OCI-LY7 (cell line): ENCODE data around the gene HMOX2. TPM values are rescaled to one million over a fixed set of nuclear protein-coding genes. Genes with fewer than 3 reads are reported as not detected.

Source experiments
- BruUV-seq: library from RNA; stranded (reverse); fragments of 400-500 nt; replicated peaks from 2 replicates; lab custom pipeline; 2021; lab: Mats Ljungman, UMichigan
- CTCF ChIA-PET: fragments of 300-600 bp; sonication (Branson Sonifier 250); formaldehyde crosslinking; loops from one replicate; lab custom pipeline; 2022; ENCODE audit warnings: antibody characterized with exemption; ENCODE audit not compliant: unreplicated experiment; lab: Charles Lee
- POLR2A ChIA-PET: fragments of 300-600 bp; sonication (Branson Sonifier 250); formaldehyde crosslinking; loops from one replicate; lab custom pipeline; 2022; ENCODE audit warnings: antibody characterized with exemption; lab: Charles Lee
- DNase-seq: peaks from one replicate; pipeline ENCODE4 v3.0.0-alpha.2; 2015; ENCODE audit warnings: low spot score
- H2AFZ ChIP-seq: fragments of 200-600 bp; sonication (generic), shearing (Covaris generic); 2 replicates; pipeline ENCODE4 v1.6.1; 2014; ENCODE audit warnings: mild to moderate bottlenecking, antibody characterized with exemption, low read length, moderate library complexity
- H3K27ac ChIP-seq: fragments of 200-600 bp; sonication (generic); 2 replicates; pipeline ENCODE4 v1.5.1; 2014; ENCODE audit warnings: mixed run types, low read depth, mild to moderate bottlenecking, moderate library complexity, low read length, inconsistent platforms; ENCODE audit not compliant: poor library complexity, severe bottlenecking
- H3K36me3 ChIP-seq: fragments of 200-600 bp; sonication (generic); 2 replicates; pipeline ENCODE4 v1.6.1; 2014; ENCODE audit warnings: mild to moderate bottlenecking, antibody characterized with exemption, low read length, moderate library complexity, mixed read lengths; ENCODE audit not compliant: insufficient read depth
- H3K4me1 ChIP-seq: fragments of 200-600 bp; sonication (generic); 2 replicates; pipeline ENCODE4 v1.5.1; 2014; ENCODE audit warnings: mild to moderate bottlenecking, low read length; ENCODE audit not compliant: insufficient read depth, poor library complexity, severe bottlenecking
- H3K4me2 ChIP-seq: fragments of 200-600 bp; sonication (generic); 2 replicates; pipeline ENCODE4 v1.6.1; 2014; ENCODE audit warnings: mild to moderate bottlenecking, low read length
- H3K4me3 ChIP-seq: fragments of 200-600 bp; sonication (generic); 2 replicates; pipeline ENCODE4 v1.5.1; 2014; ENCODE audit warnings: mild to moderate bottlenecking, low read depth, low read length; ENCODE audit not compliant: poor library complexity, severe bottlenecking
- H3K79me2 ChIP-seq: fragments of 200-600 bp; sonication (generic); 2 replicates; pipeline ENCODE4 v1.6.1; 2016; ENCODE audit warnings: low read depth, mild to moderate bottlenecking, low read length, moderate library complexity, mixed read lengths; ENCODE audit not compliant: insufficient read depth
- H3K9me2 ChIP-seq: fragments of 200-600 bp; sonication (generic); 2 replicates; pipeline ENCODE4 v1.6.1; 2016; ENCODE audit warnings: mild to moderate bottlenecking, low read length, mixed read lengths; ENCODE audit not compliant: insufficient read depth
- H3K9me3 ChIP-seq: fragments of 200-600 bp; sonication (generic); 2 replicates; pipeline ENCODE4 v1.6.1; 2014; ENCODE audit warnings: mild to moderate bottlenecking, mixed run types, low read length, mixed read lengths
- H4K20me1 ChIP-seq: fragments of 200-600 bp; sonication (generic); 2 replicates; pipeline ENCODE4 v1.6.1; 2014; ENCODE audit warnings: mild to moderate bottlenecking, antibody characterized with exemption, low read length, moderate library complexity, mixed read lengths; ENCODE audit not compliant: insufficient read depth
- CTCF ChIP-seq: fragments of 200-600 bp; sonication (generic); conservative IDR thresholded peaks from 2 replicates; pipeline ENCODE4 v1.5.1; 2014; ENCODE audit warnings: mild to moderate bottlenecking, antibody characterized with exemption, low read length, moderate library complexity, mixed read lengths
- EZH2phosphoT487 ChIP-seq: fragments of 200-600 bp; sonication (generic); IDR thresholded peaks from 2 replicates; pipeline ENCODE4 v1.6.1; 2018; ENCODE audit warnings: low read depth, borderline replicate concordance, mild to moderate bottlenecking, mixed run types, antibody characterized with exemption, low read length, moderate library complexity, mixed read lengths
- intact Hi-C: fragments of 100-400 bp; cut with micrococcal nuclease; formaldehyde crosslinking; loops from one replicate; pipeline ENCODE4 v1.10.0; 2022; ENCODE audit not compliant: unreplicated experiment
- total RNA-seq, 2 experiments: library from RNA; depleted of rRNA in 1 of 2; stranded (reverse); fragments of >200 nt in 1 of 2; shearing (Covaris generic) in 1 of 2; gene quantifications; 2 replicates each; pipeline ENCODE4 v1.2.3, GENCODE V29; 2014 to 2022

HMOX2 gene
- total RNA-seq, 2 experiments from 2014 or later = 37.0 to 46.0 TPM

- H3K4me1 ChIP-seq = peaks cover 30% of the 10 kb centered on the region
- H3K36me3 ChIP-seq = no peaks in the 10 kb centered on the region; the same call in 1 of the 2 replicates
- H3K4me2 ChIP-seq = no peak overlapping the region
- no peaks in the 10 kb centered on the region for H4K20me1 ChIP-seq
- ChIA-PET POLR2A (no interaction called here), CTCF (no interaction called here)
- no peaks in the 10 kb centered on the region for H3K9me3 ChIP-seq
- TF ChIP-seq EZH2phosphoT487 = no peak
- no TSS peak for BruUV-seq
- H3K9me2 ChIP-seq = no peaks in the 10 kb centered on the region
- intact Hi-C loops = no loop called here
- H2AFZ ChIP-seq = no peak overlapping the region
- no peak overlapping the region for H3K27ac ChIP-seq
- DNase-seq = no peak
- H3K4me3 ChIP-seq = no peak overlapping the region
- H3K79me2 ChIP-seq = peaks cover 5% of the 10 kb centered on the region; the same call in 1 of the 2 replicates
Observed at GRCh38 chr16:4524571-4524970, 48.4 kb downstream of the HMOX2 start.

GRCh38 chr16:4525069-4525468 is 48.9 kb downstream of the HMOX2 start:
- CTCF ChIA-PET = no interaction called here

GRCh38 chr16:4525634-4526277 is 49.6 kb downstream of the HMOX2 start:
- Histone ChIP-seq H3K4me2 (no peak overlapping the region), H4K20me1 (no peaks in the 10 kb centered on the region), H3K4me3 (no peak overlapping the region), H3K79me2 (peaks cover 5% of the 10 kb centered on the region; the same call in 1 of the 2 replicates), H3K27ac (no peak overlapping the region), H3K36me3 (no peaks in the 10 kb centered on the region; the same call in 1 of the 2 replicates), H3K9me2 (no peaks in the 10 kb centered on the region), H3K9me3 (no peaks in the 10 kb centered on the region), H3K4me1 (peaks cover 41% of the 10 kb centered on the region), H2AFZ (no peak overlapping the region)
- POLR2A ChIA-PET = no interaction called here
- BruUV-seq = no TSS peak
- TF ChIP-seq EZH2phosphoT487 = no peak
- TF ChIP-seq CTCF = no peak
- intact Hi-C loops = no loop called here
- CTCF ChIA-PET = no interaction called here
- no peak for DNase-seq

More at GRCh38 chr16:4525069-4525468, 48.9 kb downstream of the HMOX2 start:
- DNase-seq = no peak
- no peak overlapping the region for H3K4me3 ChIP-seq
- peaks cover 35% of the 10 kb centered on the region for H3K4me1 ChIP-seq
- intact Hi-C loops = no loop called here
- H3K4me2 ChIP-seq = no peak overlapping the region
- H3K9me3 ChIP-seq = no peaks in the 10 kb centered on the region
- H3K27ac ChIP-seq = no peak overlapping the region
- TF ChIP-seq CTCF (no peak), EZH2phosphoT487 (no peak)
- H4K20me1 ChIP-seq = no peaks in the 10 kb centered on the region
- no peaks in the 10 kb centered on the region for H3K9me2 ChIP-seq
- no TSS peak for BruUV-seq
- no peak overlapping the region for H2AFZ ChIP-seq
- H3K36me3 ChIP-seq = no peaks in the 10 kb centered on the region; the same call in 1 of the 2 replicates
- POLR2A ChIA-PET = no interaction called here
- H3K79me2 ChIP-seq = peaks cover 5% of the 10 kb centered on the region; the same call in 1 of the 2 replicates
